IMR-90 (cell line): ENCODE data around the gene SLC26A8. TPM values are rescaled to one million over a fixed set of nuclear protein-coding genes. Genes with fewer than 3 reads are reported as not detected.

Experiments used
- ATAC-seq: fragments of 200-7000 bp; cut with Tn5 transposase; 2 replicates; pipeline ENCODE4 v1.9.1; 2020; ENCODE audit warnings: low read depth, mild to moderate bottlenecking, moderate library complexity
- BruUV-seq: library from RNA; stranded (reverse); fragments of 400-500 nt; replicated peaks from 2 replicates; lab custom pipeline; 2021; lab: Mats Ljungman, UMichigan
- CTCF ChIA-PET: fragments of 300-600 bp; formaldehyde crosslinking; extraction: SDS; loops from one replicate; lab custom pipeline; 2021; ENCODE audit warnings: antibody characterized with exemption; lab: Yijun Ruan, JAX
- POLR2A ChIA-PET: fragments of 300-600 bp; sonication (Branson Sonifier 250); formaldehyde crosslinking; loops from one replicate; lab custom pipeline; 2022; ENCODE audit warnings: antibody characterized with exemption; ENCODE audit not compliant: unreplicated experiment; lab: Charles Lee
- DNase-seq: peaks from one replicate; pipeline ENCODE4 v3.0.0; 2013
- H2AFZ ChIP-seq: replicated peaks from 2 replicates; pipeline ENCODE3; 2013; ENCODE audit warnings: low read length, mild to moderate bottlenecking; ENCODE audit not compliant: poor library complexity
- H2AK5ac ChIP-seq: 2 replicates; pipeline ENCODE4 v1.6.1; 2013; ENCODE audit warnings: low read depth, low read length, inconsistent platforms
- H2AK9ac ChIP-seq: replicated peaks from 2 replicates; pipeline ENCODE3; 2013; ENCODE audit warnings: mild to moderate bottlenecking, low read depth, low read length, moderate library complexity; ENCODE audit not compliant: poor library complexity
- H2BK120ac ChIP-seq: 2 replicates; pipeline ENCODE4 v1.6.1; 2013; ENCODE audit warnings: low read depth, low read length, inconsistent platforms
- H2BK15ac ChIP-seq: 3 replicates; pipeline ENCODE4 v1.6.1; 2013; ENCODE audit warnings: low read depth, low read length, inconsistent platforms
- H2BK20ac ChIP-seq: 2 replicates; pipeline ENCODE4 v1.6.1; 2013; ENCODE audit warnings: low read depth, mild to moderate bottlenecking, inconsistent platforms, low read length, moderate library complexity
- H2BK5ac ChIP-seq: 2 replicates; pipeline ENCODE4 v1.6.1; 2013; ENCODE audit warnings: mild to moderate bottlenecking, low read depth, low read length, inconsistent platforms; ENCODE audit not compliant: poor library complexity, severe bottlenecking
- H3K14ac ChIP-seq: replicated peaks from 2 replicates; pipeline ENCODE4 v1.6.1; 2013; ENCODE audit warnings: low read depth, low read length, inconsistent platforms
- H3K18ac ChIP-seq: 2 replicates; pipeline ENCODE4 v1.6.1; 2013; ENCODE audit warnings: low read depth, low read length, control low read depth
- H3K23ac ChIP-seq: 2 replicates; pipeline ENCODE4 v1.6.1; 2013; ENCODE audit warnings: low read depth, low read length, inconsistent platforms
- H3K27ac ChIP-seq: 2 replicates; pipeline ENCODE4 v1.5.1; 2013; ENCODE audit warnings: mild to moderate bottlenecking, control low read depth, low read length; ENCODE audit not compliant: insufficient read depth
- H3K27me3 ChIP-seq: 2 replicates; pipeline ENCODE4 v1.6.1; 2013; ENCODE audit warnings: low read length; ENCODE audit not compliant: control insufficient read depth, insufficient read depth
- H3K36me3 ChIP-seq: 2 replicates; pipeline ENCODE4 v1.6.1; 2013; ENCODE audit warnings: low read length, mixed read lengths; ENCODE audit not compliant: control insufficient read depth, insufficient read depth
- H3K4ac ChIP-seq: 2 replicates; pipeline ENCODE4 v1.6.1; 2013; ENCODE audit warnings: low read depth, low read length, inconsistent platforms
- H3K4me1 ChIP-seq: 2 replicates; pipeline ENCODE4 v1.6.1; 2013; ENCODE audit warnings: low read length, mixed read lengths; ENCODE audit not compliant: control insufficient read depth, insufficient read depth
- H3K4me2 ChIP-seq: 2 replicates; pipeline ENCODE4 v1.6.1; 2013; ENCODE audit warnings: low read depth, mild to moderate bottlenecking, control low read depth, low read length, moderate library complexity
- H3K4me3 ChIP-seq: 2 replicates; pipeline ENCODE4 v1.5.1; 2013; ENCODE audit warnings: low read depth, mild to moderate bottlenecking, control low read depth, low read length, moderate library complexity; ENCODE audit not compliant: insufficient read depth
- H3K56ac ChIP-seq: 2 replicates; pipeline ENCODE4 v1.6.1; 2013; ENCODE audit warnings: low read length, inconsistent platforms; ENCODE audit not compliant: insufficient read depth; ENCODE audit errors: extremely low read depth
- H3K79me1 ChIP-seq, 2 experiments: 2 replicates each; pipeline ENCODE4 v1.6.1; 2013; ENCODE audit warnings: low read length in 2 of 2, inconsistent platforms in 1 of 2, low read depth in 1 of 2
- H3K9ac ChIP-seq: 2 replicates; pipeline ENCODE4 v1.6.1; 2013; ENCODE audit warnings: low read depth, low read length, control low read depth
- H3K9me1 ChIP-seq: 2 replicates; pipeline ENCODE4 v1.6.1; 2013; ENCODE audit warnings: low read length, inconsistent platforms; ENCODE audit not compliant: insufficient read depth
- H3K9me3 ChIP-seq: 2 replicates; pipeline ENCODE4 v1.6.1; 2013; ENCODE audit warnings: low read length; ENCODE audit not compliant: control insufficient read depth, insufficient read depth
- H4K20me1 ChIP-seq: 2 replicates; pipeline ENCODE4 v1.6.1; 2013; ENCODE audit warnings: low read length, inconsistent platforms; ENCODE audit not compliant: insufficient read depth
- H4K5ac ChIP-seq: 2 replicates; pipeline ENCODE4 v1.6.1; 2013; ENCODE audit warnings: mild to moderate bottlenecking, low read depth, low read length, control low read depth
- H4K8ac ChIP-seq, 2 experiments: 2 replicates each; pipeline ENCODE4 v1.6.1; 2013; ENCODE audit warnings: low read depth in 2 of 2, low read length in 2 of 2, control low read depth in 1 of 2, inconsistent platforms in 1 of 2
- H4K91ac ChIP-seq: 2 replicates; pipeline ENCODE4 v1.6.1; 2013; ENCODE audit warnings: low read depth, low read length, inconsistent platforms; ENCODE audit not compliant: insufficient read depth
- CEBPB ChIP-seq: IDR thresholded peaks from 2 replicates; pipeline ENCODE4 v1.6.1; 2012; ENCODE audit warnings: low read depth, low read length, improper control_type of control experiment
- FOS ChIP-seq: fragments of 150-350 bp; IDR thresholded peaks from 2 replicates; pipeline ENCODE4 v1.6.1; 2016; ENCODE audit warnings: low read depth, low read length
- MAZ ChIP-seq: IDR thresholded peaks from 2 replicates; pipeline ENCODE4 v1.6.1; 2012; ENCODE audit warnings: low read depth, mild to moderate bottlenecking, low read length, improper control_type of control experiment, moderate library complexity, borderline replicate concordance
- NFE2L2 ChIP-seq: fragments of 150-350 bp; IDR thresholded peaks from 2 replicates; pipeline ENCODE4 v1.6.1; 2016; ENCODE audit warnings: low read depth, mild to moderate bottlenecking, low read length
- RFX5 ChIP-seq: IDR thresholded peaks from 2 replicates; pipeline ENCODE4 v1.8.0; 2012; ENCODE audit warnings: low read depth, mild to moderate bottlenecking, low read length, moderate library complexity
- SMC3 ChIP-seq: fragments of 150-350 bp; IDR thresholded peaks from 2 replicates; pipeline ENCODE4 v1.6.1; 2016; ENCODE audit warnings: low read depth, mild to moderate bottlenecking, antibody characterized with exemption, low read length, moderate library complexity
- WGBS, 2 experiments: methylation state at CpG; one replicate each; pipeline versions ENCODE4 v1.1.5 to v1.1.7; 2013; ENCODE audit warnings: missing lambda C conversion rate in 2 of 2; ENCODE audit not compliant: insufficient read length in 1 of 2; ENCODE audit errors: extremely low coverage in 2 of 2; 5-methylcytosine and 5-hydroxymethylcytosine counted together
- dilution Hi-C: fragments of 300-500 bp; cut with HindIII; formaldehyde crosslinking; loops from one replicate; pipeline ENCODE4 v1.14.3; 2018; ENCODE audit warnings: low sequenced_read_pairs; ENCODE audit not compliant: unreplicated experiment
- in situ Hi-C: fragments of 300-500 bp; cut with MboI; formaldehyde crosslinking; loops from 3 replicates; pipeline ENCODE4 v1.14.3; 2019; ENCODE audit warnings: low sequenced_read_pairs, inconsistent platforms, mixed read lengths
- intact Hi-C: fragments of 100-400 bp; cut with micrococcal nuclease; formaldehyde crosslinking; loops from 2 replicates; pipeline ENCODE4 v1.10.0; 2022
- polyA plus RNA-seq, 3 experiments: library from polyadenylated mRNA; depleted of rRNA; stranded (reverse); fragments of >200 nt; gene quantifications; 2 replicates each; pipeline ENCODE4 v1.2.3, GENCODE V29; 2012; ENCODE audit warnings: low replicate concordance in 1 of 3
- total RNA-seq: library from RNA; depleted of rRNA; stranded (reverse); fragments of >200 nt; gene quantifications from 2 replicates; pipeline ENCODE4 v1.2.3, GENCODE V29; 2012
- TF ChIP-seq, protein P1 (sequence below): fragments of 150-350 bp; IDR thresholded peaks from 2 replicates; pipeline ENCODE4 v1.6.1; 2016; ENCODE audit warnings: low read depth, mild to moderate bottlenecking, low read length, moderate library complexity, borderline replicate concordance

The SLC26A8 gene
- total and polyA plus RNA-seq, 2 of the 4 experiments (the other 2 are of a cell fraction), result 0.07 TPM; not detected in 1

DNA sequence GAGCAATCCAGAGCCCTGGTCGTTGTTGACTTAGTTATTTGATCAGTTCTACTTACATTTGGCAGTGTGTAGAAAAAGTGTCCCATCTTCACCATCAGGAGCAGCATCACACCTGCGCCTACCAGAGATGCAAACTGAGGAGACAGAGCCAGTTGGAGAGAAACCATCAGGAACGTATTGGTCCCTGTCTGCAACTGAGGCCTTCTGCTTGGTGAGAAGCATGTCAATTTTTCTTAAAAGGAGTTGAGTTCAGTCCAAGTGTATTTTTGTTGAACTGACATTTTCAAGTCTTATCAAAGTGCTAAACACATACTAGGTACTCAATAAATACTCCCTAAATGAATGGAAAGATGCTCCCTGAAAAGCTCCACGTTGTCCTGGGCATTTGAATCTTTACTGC lies 55.6 kb downstream of the SLC26A8 start:
- H4K5ac ChIP-seq, result no peak overlapping the region
- ChIA-PET POLR2A (no interaction called here), CTCF (no interaction called here)
- dilution Hi-C loops (no loop called here), intact Hi-C loops (no loop called here), in situ Hi-C loops (loop anchor here (25.0 kb wide), 1 partner anchor 432 kb away; no protein-coding TSS in a partner anchor)
- peaks cover 2% of the 10 kb centered on the region for H3K27me3 ChIP-seq
- no peak overlapping the region for H3K23ac ChIP-seq
- H2AFZ ChIP-seq, result no peak overlapping the region
- TF ChIP-seq SMC3 (no peak), NFE2L2 (no peak), CEBPB (no peak), RFX5 (no peak), FOS (no peak), MAZ (no peak)
- TF ChIP-seq, protein P1, sequence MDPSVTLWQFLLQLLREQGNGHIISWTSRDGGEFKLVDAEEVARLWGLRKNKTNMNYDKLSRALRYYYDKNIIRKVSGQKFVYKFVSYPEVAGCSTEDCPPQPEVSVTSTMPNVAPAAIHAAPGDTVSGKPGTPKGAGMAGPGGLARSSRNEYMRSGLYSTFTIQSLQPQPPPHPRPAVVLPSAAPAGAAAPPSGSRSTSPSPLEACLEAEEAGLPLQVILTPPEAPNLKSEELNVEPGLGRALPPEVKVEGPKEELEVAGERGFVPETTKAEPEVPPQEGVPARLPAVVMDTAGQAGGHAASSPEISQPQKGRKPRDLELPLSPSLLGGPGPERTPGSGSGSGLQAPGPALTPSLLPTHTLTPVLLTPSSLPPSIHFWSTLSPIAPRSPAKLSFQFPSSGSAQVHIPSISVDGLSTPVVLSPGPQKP, result no peak
- DNase-seq (no peak), ATAC-seq (no peak)
- H3K9me3 ChIP-seq, result no peaks in the 10 kb centered on the region
- no peaks in the 10 kb centered on the region for H3K4me1 ChIP-seq
- H3K4ac ChIP-seq, result no peak overlapping the region
- H3K9ac ChIP-seq, result no peak overlapping the region
- H3K27ac ChIP-seq, result no peak overlapping the region
- H3K36me3 ChIP-seq, result no peaks in the 10 kb centered on the region
- no TSS peak for BruUV-seq
- H3K4me3 ChIP-seq, result no peak overlapping the region
- H4K20me1 ChIP-seq, result no peaks in the 10 kb centered on the region
- no peak overlapping the region for H2BK120ac ChIP-seq
- 80% methylated on average over 1 of the region's 4 CpGs; no CpG with 5 or more reads in 1 of the 2 experiments for WGBS, 2 experiments
- no peaks in the 10 kb centered on the region; the same call in 1 of the 2 replicates for H3K9me1 ChIP-seq
- H4K8ac ChIP-seq, result no peak overlapping the region
- H2BK15ac ChIP-seq, result no peak overlapping the region
- no peak overlapping the region for H3K56ac ChIP-seq
- no peak overlapping the region for H4K91ac ChIP-seq
- H2AK9ac ChIP-seq, result no peak overlapping the region
- no peaks in the 10 kb centered on the region for H3K79me1 ChIP-seq
- no peak overlapping the region for H2BK20ac ChIP-seq
- no peak overlapping the region for H2AK5ac ChIP-seq
- no peak overlapping the region for H3K4me2 ChIP-seq
- H2BK5ac ChIP-seq, result no peak overlapping the region
- no peak overlapping the region for H3K14ac ChIP-seq
- no peak overlapping the region for H3K18ac ChIP-seq
